ENCODE results near the gene PTOV1. TPM values are rescaled to one million over a fixed set of nuclear protein-coding genes. Genes with fewer than 3 reads are reported as not detected.
A peak's percentile ranks its signal among the peaks of the same experiment; 100 is the strongest.

PTOV1 gene
- total and polyA plus RNA-seq, 2 of the 8 experiments (the other 6 are each of a cell fraction or from before 2014, with no cell fraction given): 147 to 251 TPM

GRCh38 chr19:49895566-49896297 lies 44.8 kb downstream of the PTOV1 start:
- FAIRE-seq: no peak
- H3K23ac ChIP-seq (ENCODE audit: insufficient read length): no peak overlapping the region
- no peak overlapping the region for H3K56ac ChIP-seq (replicated peaks; ENCODE audit: insufficient read length, low read depth, low read length)
- H3K4me3 ChIP-seq (ENCODE audit: extremely low read depth in 1 of 4, insufficient read depth in 2 of 4, low read depth in 3 of 4, low read length in 4 of 4): no peak overlapping the region
- H3K9ac ChIP-seq (replicated peaks in 1 of 4; ENCODE audit: extremely low read depth in 1 of 4, low read depth in 3 of 4, low read length in 3 of 4): no peak overlapping the region
- H4K20me1 ChIP-seq (replicated peaks in 1 of 2; ENCODE audit: control insufficient read depth in 1 of 2, insufficient read depth in 2 of 2, low read length in 2 of 2): peaks cover 0 to 1% of the 10 kb centered on the region in 2 experiments
- H2AFZ ChIP-seq (ENCODE audit: low read length): no peak overlapping the region
- H3K79me2 ChIP-seq (ENCODE audit: control insufficient read depth in 1 of 2, insufficient read depth in 2 of 2, low read length in 2 of 2): no peaks in the 10 kb centered on the region
- no peaks in the 10 kb centered on the region; the same call in 1 of the 2 replicates for H3K23me2 ChIP-seq (ENCODE audit: low read depth, low read length)
- 0 out of 2 replicates have a peak overlapping the region, but pooled peaks have one; percentile 88 for H2BK15ac ChIP-seq (ENCODE audit: low read length)
- H3K14ac ChIP-seq (ENCODE audit: insufficient read length): no peak overlapping the region
- no peak for DNase-seq (ENCODE audit: low read depth in 1 of 2, low spot score in 2 of 2)
- no peak overlapping the region for H2BK5ac ChIP-seq (ENCODE audit: low read depth, low read length)
- H3K27me3 ChIP-seq (replicated peaks in 1 of 4; ENCODE audit: control insufficient read depth in 3 of 4, extremely low read depth in 1 of 4, insufficient read depth in 3 of 4, low read length in 3 of 4): peaks cover 0 to 3% (median 0%) of the 10 kb centered on the region in 4 experiments; a peak in 1 of 7 replicates
- H3K18ac ChIP-seq (ENCODE audit: extremely low read depth, low read length): no peak overlapping the region
- H4K91ac ChIP-seq (replicated peaks; ENCODE audit: insufficient read length, low read length): no peak overlapping the region
- H3K27ac ChIP-seq (ENCODE audit: low read depth, low read length): no peak overlapping the region
- H2AK5ac ChIP-seq (ENCODE audit: low read depth, low read length): no peak overlapping the region
- no peak overlapping the region for H4K8ac ChIP-seq (ENCODE audit: extremely low read depth, insufficient read depth, low read length)
- H3K79me1 ChIP-seq (ENCODE audit: low read depth, low read length): no peaks in the 10 kb centered on the region
- no peak overlapping the region for H4K5ac ChIP-seq (ENCODE audit: insufficient read length, low read depth, low read length)
- no peaks in the 10 kb centered on the region for H3K9me3 ChIP-seq (ENCODE audit: insufficient read depth in 2 of 2, low read depth in 1 of 2, low read length in 1 of 2)
- H2BK20ac ChIP-seq (ENCODE audit: low read length): no peak overlapping the region
- H3K4ac ChIP-seq (replicated peaks; ENCODE audit: insufficient read length, low read depth, low read length): no peak overlapping the region
- no peak overlapping the region for H2BK120ac ChIP-seq (replicated peaks; ENCODE audit: low read depth, low read length)
- H3K36me3 ChIP-seq (ENCODE audit: control insufficient read depth in 2 of 4, insufficient read depth in 4 of 4, low read length in 3 of 4): no peaks in the 10 kb centered on the region
- TF ChIP-seq TBP (IDR thresholded peaks at IDR 0.05; ENCODE audit: low read depth, low read length) (no peak), SIX5 (IDR thresholded peaks at IDR 0.05; ENCODE audit: low read depth, low read length) (no peak)
- WGBS, 2 experiments (ENCODE audit: extremely low coverage in 1 of 2, insufficient coverage in 1 of 2, insufficient read length in 1 of 2, insufficient replicate concordance in 2 of 2, low coverage in 1 of 2, low lambda C conversion rate in 2 of 2, missing lambda C conversion rate in 1 of 2): 81% methylated on average over 16 of the region's 17 CpGs; no CpG with 5 or more reads in 1 of the 2 experiments
- ChIA-PET CTCF (ENCODE audit: partially characterized antibody) (interaction anchor here (0.9 to 2.7 kb wide), 5 partner anchors 16 to 42 kb away, joined by 3 to 15 read pairs (median 4); no protein-coding TSS in a partner anchor), POLR2A (ENCODE audit: partially characterized antibody) (interaction anchor here (0.9 to 9.5 kb wide), 10 partner anchors 9 to 33 kb away, joined by 3 to 82 read pairs (median 4); partner anchors contain the start of genes AKT1S1, ATF5, NUP62 and TBC1D17)
- H3K4me2 ChIP-seq (ENCODE audit: insufficient read depth in 1 of 2, low read depth in 2 of 2, low read length in 2 of 2): no peak overlapping the region
- peaks cover 0 to 12% (median 7%) of the 10 kb centered on the region in 4 experiments; a peak in 4 of 7 replicates for H3K4me1 ChIP-seq (replicated peaks in 1 of 4; ENCODE audit: control insufficient read depth in 3 of 4, insufficient read depth in 4 of 4, low read length in 3 of 4)
- no peak overlapping the region for H2BK12ac ChIP-seq (ENCODE audit: low read depth, low read length)

Data from H1 (cell line).